PC-3 (cell line): ENCODE results near the gene RNF146.

Experiments used
- CTCF ChIP-seq: fragments of 300-600 bp; sonication (generic); conservative IDR thresholded peaks from 2 replicates; pipeline ENCODE4 v1.5.1; 2017; ENCODE audit warnings: antibody characterized with exemption, low read depth, mild to moderate bottlenecking, low read length
- EZH2 ChIP-seq: fragments of 300-600 bp; sonication (generic); IDR thresholded peaks from one replicate; pipeline ENCODE4 v1.6.1; 2017; ENCODE audit warnings: antibody characterized with exemption, mild to moderate bottlenecking, low read length; ENCODE audit not compliant: unreplicated experiment

- TF ChIP-seq CTCF (no peak), EZH2 (no peak)
Observed at GRCh38 chr6:127263481-127263880, 3.2 kb upstream of the RNF146 start.
